ENCODE data around the gene NRSN1.

Gene NRSN1

GRCh38 chr6:24125980-24126379 is at the start of gene NRSN1:
Gene NRSN1, plus strand, starts transcription at chr6:24126215. Its CDS starts 8,113 bp downstream, at chr6:24134328.
- no peak for DNase-seq (ENCODE audit: low read depth, low spot score)

- DNase-seq (ENCODE audit: low read depth, low spot score): no peak
These were observed 47.8 kb upstream of the NRSN1 start for GRCh38 chr6:24078200-24078599.

GRCh38 chr6:24079076-24079475 is 46.9 kb upstream of the NRSN1 start:
- DNase-seq (ENCODE audit: low read depth, low spot score): no peak

GRCh38 chr6:24080711-24081110 is 45.3 kb upstream of the NRSN1 start:
- DNase-seq (ENCODE audit: low read depth, low spot score): no peak

GRCh38 chr6:24089736-24090135 is 36.3 kb upstream of the NRSN1 start:
- no peak for DNase-seq (ENCODE audit: low read depth, low spot score)

GRCh38 chr6:24092407-24092806 is 33.6 kb upstream of the NRSN1 start:
- DNase-seq (ENCODE audit: low read depth, low spot score): no peak

GRCh38 chr6:24093381-24093780 is 32.6 kb upstream of the NRSN1 start:
- DNase-seq (ENCODE audit: low read depth, low spot score): no peak

- no peak for DNase-seq (ENCODE audit: low read depth, low spot score)
These were observed 26.8 kb upstream of the NRSN1 start for GRCh38 chr6:24099181-24099580.

- no peak for DNase-seq (ENCODE audit: low read depth, low spot score)
These were observed 25.8 kb upstream of the NRSN1 start for GRCh38 chr6:24100024-24100769.

GRCh38 chr6:24100770-24101155 is 25.3 kb upstream of the NRSN1 start:
- no peak for DNase-seq (ENCODE audit: low read depth, low spot score)

- DNase-seq (ENCODE audit: low read depth, low spot score): no peak
These were observed 20.8 kb upstream of the NRSN1 start for GRCh38 chr6:24105191-24105590.

- no peak for DNase-seq (ENCODE audit: low read depth, low spot score)
These were observed 19.7 kb upstream of the NRSN1 start for GRCh38 chr6:24106291-24106690.

GRCh38 chr6:24107294-24107693 is 18.7 kb upstream of the NRSN1 start:
- DNase-seq (ENCODE audit: low read depth, low spot score): no peak

- no peak for DNase-seq (ENCODE audit: low read depth, low spot score)
These were observed 18.0 kb upstream of the NRSN1 start for GRCh38 chr6:24108056-24108455.

- no peak for DNase-seq (ENCODE audit: low read depth, low spot score)
These were observed 15.6 kb upstream of the NRSN1 start for GRCh38 chr6:24110417-24110816.

GRCh38 chr6:24113891-24114290 is 12.1 kb upstream of the NRSN1 start:
- no peak for DNase-seq (ENCODE audit: low read depth, low spot score)

GRCh38 chr6:24117021-24117420 is 9.0 kb upstream of the NRSN1 start:
- DNase-seq (ENCODE audit: low read depth, low spot score): no peak

GRCh38 chr6:24122139-24122538 is 3.9 kb upstream of the NRSN1 start:
- DNase-seq (ENCODE audit: low read depth, low spot score): no peak

- DNase-seq (ENCODE audit: low read depth, low spot score): no peak
These were observed 674 bp downstream of the NRSN1 start for GRCh38 chr6:24126586-24127192.

- no peak for DNase-seq (ENCODE audit: low read depth, low spot score)
These were observed 1.3 kb downstream of the NRSN1 start for GRCh38 chr6:24127316-24127715.

- no peak for DNase-seq (ENCODE audit: low read depth, low spot score)
These were observed 5.7 kb downstream of the NRSN1 start for GRCh38 chr6:24131751-24132150.

- no peak for DNase-seq (ENCODE audit: low read depth, low spot score)
These were observed 13.1 kb downstream of the NRSN1 start for GRCh38 chr6:24139080-24139479.

- DNase-seq (ENCODE audit: low read depth, low spot score): no peak
These were observed 13.6 kb downstream of the NRSN1 start for GRCh38 chr6:24139639-24140038.

GRCh38 chr6:24140591-24140990 is 14.6 kb downstream of the NRSN1 start:
- DNase-seq (ENCODE audit: low read depth, low spot score): no peak

Data from activated CD4-positive, CD25-positive, alpha-beta regulatory T cell treated with anti-CD3 and anti-CD28 coated beads, Interleukin-2, amount 50 U/mL, for 16 hours (primary cell).